Activated T-helper 2 cell treated with anti-CD3 and anti-CD28 coated beads, Interferon-gamma antibody, Interleukin-2, Interleukin-4, amounts not matched to agents 10 μg/mL and 5 μg/mL and 100 μg/mL, durations not matched to agents 14 hours and 24 hours and 36 hours (primary cell): ENCODE data around the gene LOC101059915.
"Not testable (repeated sequence)": the region's sequence is repeated elsewhere in the genome, so short reads cannot be mapped to it uniquely, and the experiment has no call there.

Source experiments
- DNase-seq: peaks from one replicate; pipeline ENCODE4 v3.0.0; 2021; ENCODE audit warnings: low spot score
- H3K27ac Mint-ChIP-seq: one replicate; pipeline ENCODE4 v1.8.0; 2021; ENCODE audit warnings: mixed read lengths
- H3K27me3 Mint-ChIP-seq: one replicate; pipeline ENCODE4 v1.8.0; 2021; ENCODE audit warnings: low read depth, mixed read lengths
- H3K36me3 Mint-ChIP-seq: one replicate; pipeline ENCODE4 v1.8.0; 2021; ENCODE audit warnings: low read depth, mixed read lengths
- H3K4me1 Mint-ChIP-seq: one replicate; pipeline ENCODE4 v1.8.0; 2021; ENCODE audit warnings: low read depth, mixed read lengths
- H3K4me3 Mint-ChIP-seq: one replicate; pipeline ENCODE4 v1.8.0; 2021; ENCODE audit warnings: low read depth, mild to moderate bottlenecking, moderate library complexity, mixed read lengths
- H3K9me3 Mint-ChIP-seq: one replicate; pipeline ENCODE4 v1.8.0; 2021; ENCODE audit warnings: mixed read lengths
- intact Hi-C: fragments of 100-400 bp; cut with micrococcal nuclease; formaldehyde crosslinking; loops from one replicate; pipeline ENCODE4 v1.15.1; 2023

LOC101059915 gene

GRCh38 chrX:71627588-71628404 is 39.5 kb upstream of the LOC101059915 start:
- Mint-ChIP-seq H3K36me3 (no peaks in the 10 kb centered on the region), H3K4me3 (no peak overlapping the region), H3K27ac (no peak overlapping the region), H3K4me1 (peaks cover 17% of the 10 kb centered on the region), H3K9me3 (no peaks in the 10 kb centered on the region), H3K27me3 (no peaks in the 10 kb centered on the region)
- intact Hi-C loops = no loop called here
- DNase-seq = no peak

- Mint-ChIP-seq H3K27me3 (no peaks in the 10 kb centered on the region), H3K27ac (no peak overlapping the region), H3K36me3 (no peaks in the 10 kb centered on the region), H3K4me1 (peaks cover 5% of the 10 kb centered on the region), H3K9me3 (no peaks in the 10 kb centered on the region), H3K4me3 (no peak overlapping the region)
- intact Hi-C loops = no loop called here
- no peak for DNase-seq
Observed at GRCh38 chrX:71629467-71629866, 37.9 kb upstream of the LOC101059915 start.

- intact Hi-C loops = no loop called here
Observed at GRCh38 chrX:71632923-71633657, 34.3 kb upstream of the LOC101059915 start.

GRCh38 chrX:71634366-71634765 is 33.0 kb upstream of the LOC101059915 start:
- intact Hi-C loops = no loop called here
- Mint-ChIP-seq H3K27ac (no peak overlapping the region), H3K4me3 (no peak overlapping the region)

More at GRCh38 chrX:71632923-71633657, 34.3 kb upstream of the LOC101059915 start:
- Mint-ChIP-seq H3K27ac (no peak overlapping the region), H3K36me3 (no peaks in the 10 kb centered on the region), H3K9me3 (no peaks in the 10 kb centered on the region), H3K4me3 (no peak overlapping the region), H3K27me3 (no peaks in the 10 kb centered on the region), H3K4me1 (peaks cover 17% of the 10 kb centered on the region)
- no peak for DNase-seq

GRCh38 chrX:71636438-71637252 is 30.7 kb upstream of the LOC101059915 start:
- Mint-ChIP-seq H3K4me1 (peaks cover 12% of the 10 kb centered on the region), H3K27me3 (no peaks in the 10 kb centered on the region), H3K27ac (peak overlapping the region; percentile 67), H3K9me3 (no peaks in the 10 kb centered on the region), H3K36me3 (no peaks in the 10 kb centered on the region), H3K4me3 (no peak overlapping the region)
- intact Hi-C loops = no loop called here
- DNase-seq = no peak

More at GRCh38 chrX:71634366-71634765, 33.0 kb upstream of the LOC101059915 start:
- H3K4me1 Mint-ChIP-seq = peaks cover 15% of the 10 kb centered on the region
- DNase-seq = no peak
- H3K36me3 Mint-ChIP-seq = no peaks in the 10 kb centered on the region
- H3K27me3 Mint-ChIP-seq = no peaks in the 10 kb centered on the region
- no peaks in the 10 kb centered on the region for H3K9me3 Mint-ChIP-seq

GRCh38 chrX:71637253-71637618 is 30.1 kb upstream of the LOC101059915 start:
- H3K36me3 Mint-ChIP-seq = no peaks in the 10 kb centered on the region
- DNase-seq = no peak
- intact Hi-C loops = no loop called here
- peak overlapping the region; percentile 67 for H3K27ac Mint-ChIP-seq
- no peaks in the 10 kb centered on the region for H3K27me3 Mint-ChIP-seq
- H3K4me3 Mint-ChIP-seq = no peak overlapping the region
- no peaks in the 10 kb centered on the region for H3K9me3 Mint-ChIP-seq
- peaks cover 12% of the 10 kb centered on the region for H3K4me1 Mint-ChIP-seq

GRCh38 chrX:71637848-71638247 is 29.5 kb upstream of the LOC101059915 start:
- Mint-ChIP-seq H3K36me3 (no peaks in the 10 kb centered on the region), H3K4me3 (no peak overlapping the region), H3K4me1 (peaks cover 12% of the 10 kb centered on the region), H3K27ac (no peak overlapping the region), H3K9me3 (no peaks in the 10 kb centered on the region), H3K27me3 (no peaks in the 10 kb centered on the region)
- no peak for DNase-seq
- intact Hi-C loops = loop anchor here (1.0 kb wide), 1 partner anchor 19 kb away; no protein-coding TSS in a partner anchor

- intact Hi-C loops = loop anchor here (1.0 kb wide), 1 partner anchor 19 kb away; no protein-coding TSS in a partner anchor
Observed at GRCh38 chrX:71638409-71638808, 28.9 kb upstream of the LOC101059915 start.

GRCh38 chrX:71640002-71640401 is 27.3 kb upstream of the LOC101059915 start:
- H3K27me3 Mint-ChIP-seq = no peaks in the 10 kb centered on the region
- H3K36me3 Mint-ChIP-seq = no peaks in the 10 kb centered on the region
- DNase-seq = no peak
- H3K4me3 Mint-ChIP-seq = no peak overlapping the region
- intact Hi-C loops = no loop called here
- H3K9me3 Mint-ChIP-seq = no peaks in the 10 kb centered on the region
- no peak overlapping the region for H3K27ac Mint-ChIP-seq
- peaks cover 12% of the 10 kb centered on the region for H3K4me1 Mint-ChIP-seq

More at GRCh38 chrX:71638409-71638808, 28.9 kb upstream of the LOC101059915 start:
- H3K27ac Mint-ChIP-seq = no peak overlapping the region
- no peak overlapping the region for H3K4me3 Mint-ChIP-seq
- H3K9me3 Mint-ChIP-seq = no peaks in the 10 kb centered on the region
- no peaks in the 10 kb centered on the region for H3K27me3 Mint-ChIP-seq
- no peak for DNase-seq
- no peaks in the 10 kb centered on the region for H3K36me3 Mint-ChIP-seq
- H3K4me1 Mint-ChIP-seq = peaks cover 12% of the 10 kb centered on the region

- DNase-seq, intact Hi-C loops, H3K4me3 Mint-ChIP-seq, H3K9me3 Mint-ChIP-seq, H3K27me3 Mint-ChIP-seq, H3K27ac Mint-ChIP-seq, H3K36me3 Mint-ChIP-seq, H3K4me1 Mint-ChIP-seq: not testable (repeated sequence)
Observed at GRCh38 chrX:71644406-71644805, 22.9 kb upstream of the LOC101059915 start.

- no peaks in the 10 kb centered on the region for H3K9me3 Mint-ChIP-seq
- H3K4me3 Mint-ChIP-seq = no peak overlapping the region
- intact Hi-C loops = loop anchor here (5.0 kb wide), 1 partner anchor 68 kb away; no protein-coding TSS in a partner anchor
Observed at GRCh38 chrX:71650333-71650969, 16.9 kb upstream of the LOC101059915 start.

GRCh38 chrX:71652405-71652804 is 14.9 kb upstream of the LOC101059915 start:
- H3K27ac Mint-ChIP-seq = no peak overlapping the region
- no peaks in the 10 kb centered on the region for H3K9me3 Mint-ChIP-seq
- H3K36me3 Mint-ChIP-seq = no peaks in the 10 kb centered on the region
- intact Hi-C loops = loop anchor here (1.0 to 5.0 kb wide), 2 partner anchors 34 to 70 kb away; partner anchors contain the start of gene CXCR3
- DNase-seq = peak; percentile 22
- H3K4me3 Mint-ChIP-seq = no peak overlapping the region
- peaks cover 1% of the 10 kb centered on the region for H3K27me3 Mint-ChIP-seq
- H3K4me1 Mint-ChIP-seq = peaks cover 5% of the 10 kb centered on the region

More at GRCh38 chrX:71650333-71650969, 16.9 kb upstream of the LOC101059915 start:
- DNase-seq = no peak
- Mint-ChIP-seq H3K27me3 (peaks cover 1% of the 10 kb centered on the region), H3K4me1 (peaks cover 5% of the 10 kb centered on the region), H3K27ac (no peak overlapping the region), H3K36me3 (no peaks in the 10 kb centered on the region)
